ENCODE results near the gene ADORA2B.
"Not testable (repeated sequence)": the region's sequence is repeated elsewhere in the genome, so short reads cannot be mapped to it uniquely, and the experiment has no call there.

The ADORA2B gene

GRCh38 chr17:15944759-15945526, at the start of gene ADORA2B:
Gene ADORA2B (plus strand): TSS chr17:15945130. CDS start chr17:15945249, 119 bp downstream.
- peak; percentile 65 for DNase-seq (ENCODE audit: low spot score)

GRCh38 chr17:15896277-15896676, 48.7 kb upstream of the ADORA2B start:
- no peak for DNase-seq (ENCODE audit: low spot score)

- DNase-seq (ENCODE audit: low spot score), result no peak
Observed at GRCh38 chr17:15896834-15897233, 48.1 kb upstream of the ADORA2B start.

- DNase-seq (ENCODE audit: low spot score), result not testable (repeated sequence)
Observed at GRCh38 chr17:15899596-15899995, 45.3 kb upstream of the ADORA2B start.

GRCh38 chr17:15900871-15901270, 44.1 kb upstream of the ADORA2B start:
- DNase-seq (ENCODE audit: low spot score), result no peak

GRCh38 chr17:15905236-15905635, 39.7 kb upstream of the ADORA2B start:
- DNase-seq (ENCODE audit: low spot score), result not testable (repeated sequence)

- no peak for DNase-seq (ENCODE audit: low spot score)
Observed at GRCh38 chr17:15907290-15907689, 37.6 kb upstream of the ADORA2B start.

- DNase-seq (ENCODE audit: low spot score), result no peak
Observed at GRCh38 chr17:15908378-15908777, 36.6 kb upstream of the ADORA2B start.

GRCh38 chr17:15909481-15909991, 35.4 kb upstream of the ADORA2B start:
- DNase-seq (ENCODE audit: low spot score), result no peak

GRCh38 chr17:15910791-15911190, 34.1 kb upstream of the ADORA2B start:
- DNase-seq (ENCODE audit: low spot score), result no peak

- not testable (repeated sequence) for DNase-seq (ENCODE audit: low spot score)
Observed at GRCh38 chr17:15911701-15912100, 33.2 kb upstream of the ADORA2B start.

- DNase-seq (ENCODE audit: low spot score), result no peak
Observed at GRCh38 chr17:15912416-15912955, 32.4 kb upstream of the ADORA2B start.

- DNase-seq (ENCODE audit: low spot score), result no peak
Observed at GRCh38 chr17:15913826-15914225, 31.1 kb upstream of the ADORA2B start.

GRCh38 chr17:15914400-15915170, 30.3 kb upstream of the ADORA2B start:
- peak; percentile 61 for DNase-seq (ENCODE audit: low spot score)

- DNase-seq (ENCODE audit: low spot score), result no peak
Observed at GRCh38 chr17:15915961-15916360, 29.0 kb upstream of the ADORA2B start.

- no peak for DNase-seq (ENCODE audit: low spot score)
Observed at GRCh38 chr17:15917021-15917437, 27.9 kb upstream of the ADORA2B start.

- no peak for DNase-seq (ENCODE audit: low spot score)
Observed at GRCh38 chr17:15917438-15918027, 27.4 kb upstream of the ADORA2B start.

GRCh38 chr17:15918261-15918660, 26.7 kb upstream of the ADORA2B start:
- DNase-seq (ENCODE audit: low spot score), result no peak

- no peak for DNase-seq (ENCODE audit: low spot score)
Observed at GRCh38 chr17:15918661-15919259, 26.2 kb upstream of the ADORA2B start.

GRCh38 chr17:15919466-15919865, 25.5 kb upstream of the ADORA2B start:
- DNase-seq (ENCODE audit: low spot score), result no peak

- no peak for DNase-seq (ENCODE audit: low spot score)
Observed at GRCh38 chr17:15920758-15921239, 24.1 kb upstream of the ADORA2B start.

GRCh38 chr17:15921640-15922039, 23.3 kb upstream of the ADORA2B start:
- DNase-seq (ENCODE audit: low spot score), result no peak
